ENCODE measurements around the gene LRCH2. TPM values are rescaled to one million over a fixed set of nuclear protein-coding genes. Genes with fewer than 3 reads are reported as not detected.

Gene LRCH2
- total RNA-seq, 1 donor from 2014 or later: 1.0 TPM

DNA sequence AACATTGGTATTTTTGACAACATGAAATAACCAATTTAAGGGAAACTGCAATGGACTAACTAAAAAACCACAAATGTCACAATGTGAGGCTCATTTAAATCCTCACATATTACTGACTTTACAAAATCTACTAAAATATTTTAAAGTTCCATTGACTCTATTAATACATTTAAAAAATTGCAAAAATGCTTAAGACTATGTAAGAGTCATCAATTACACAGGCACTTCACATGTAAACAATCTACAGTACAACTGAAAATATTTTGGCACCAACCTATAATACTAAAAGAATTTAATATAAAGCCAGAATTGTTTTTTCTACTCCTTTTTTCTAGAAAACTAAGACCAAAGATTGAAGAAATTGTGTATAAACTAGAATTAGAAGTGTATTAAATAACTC is 121.5 kb downstream of the LRCH2 start:
- no peak for DNase-seq
- ATAC-seq (ENCODE audit: poor library complexity): no peak
- intact Hi-C loops (cut with DNase I): no loop called here

GRCh38 chrX:115098897-115099296 is 135.0 kb downstream of the LRCH2 start:
- DNase-seq (no peak), ATAC-seq (ENCODE audit: poor library complexity) (no peak)
- intact Hi-C loops (cut with DNase I): no loop called here

GRCh38 chrX:115093191-115093590 is 140.7 kb downstream of the LRCH2 start:
- DNase-seq (no peak), ATAC-seq (ENCODE audit: poor library complexity) (no peak)
- intact Hi-C loops (cut with DNase I): no loop called here

GRCh38 chrX:115089419-115089818 is 144.5 kb downstream of the LRCH2 start:
- no peak for DNase-seq
- intact Hi-C loops (cut with DNase I): no loop called here
- no peak for ATAC-seq (ENCODE audit: poor library complexity)

GRCh38 chrX:115068896-115069295 is 165.0 kb downstream of the LRCH2 start:
- intact Hi-C loops (cut with DNase I): no loop called here
- DNase-seq: no peak
- ATAC-seq (ENCODE audit: poor library complexity): no peak

GRCh38 chrX:115067812-115068211 is 166.1 kb downstream of the LRCH2 start:
- DNase-seq (no peak), ATAC-seq (ENCODE audit: poor library complexity) (no peak)
- intact Hi-C loops (cut with DNase I): no loop called here

GRCh38 chrX:115065304-115065703 is 168.6 kb downstream of the LRCH2 start:
- intact Hi-C loops (cut with DNase I): no loop called here
- no peak for ATAC-seq (ENCODE audit: poor library complexity)

More at GRCh38 chrX:115065304-115065703, 168.6 kb downstream of the LRCH2 start:
- no peak for DNase-seq

Other genes starting within 250 kb of the LRCH2 start
- not detected for gene IL13RA2, start 216.5 kb downstream of the LRCH2 start, total RNA-seq
- gene RBMXL3, start 44.7 kb downstream of the LRCH2 start, total RNA-seq: not detected
- not detected for gene LUZP4, start 55.6 kb upstream of the LRCH2 start, total RNA-seq

Data from Right ventricle myocardium superior (tissue), 1 donor.